ENCODE measurements around the gene ABCC11.

The ABCC11 gene

DNA sequence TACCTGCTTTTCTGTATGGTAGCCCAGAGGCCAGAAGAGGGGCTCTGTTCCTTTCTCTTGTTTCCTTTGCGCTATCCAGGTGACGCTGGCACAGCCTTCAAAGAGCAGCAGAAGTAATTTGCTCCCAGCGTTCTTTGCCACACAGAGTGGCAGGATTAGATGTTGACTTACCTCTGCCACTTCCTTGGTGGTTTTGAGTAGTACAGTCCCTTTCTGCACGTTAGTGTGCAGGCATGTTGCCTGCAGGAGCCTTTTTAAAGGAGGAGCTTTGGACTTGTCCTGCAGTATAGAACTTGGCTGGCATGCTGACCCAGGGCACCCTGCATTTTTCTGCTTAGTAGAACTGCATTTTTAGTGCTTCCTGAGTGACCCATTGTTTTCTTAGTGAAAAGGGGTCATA, at the start of gene ABCC11:
ABCC11 (minus strand) TSS at position 229 of the 400 bp plus-strand sequence. CDS start 15,618 bp downstream, outside the sequence.
- no peak for DNase-seq (ENCODE audit: low read depth)

DNA sequence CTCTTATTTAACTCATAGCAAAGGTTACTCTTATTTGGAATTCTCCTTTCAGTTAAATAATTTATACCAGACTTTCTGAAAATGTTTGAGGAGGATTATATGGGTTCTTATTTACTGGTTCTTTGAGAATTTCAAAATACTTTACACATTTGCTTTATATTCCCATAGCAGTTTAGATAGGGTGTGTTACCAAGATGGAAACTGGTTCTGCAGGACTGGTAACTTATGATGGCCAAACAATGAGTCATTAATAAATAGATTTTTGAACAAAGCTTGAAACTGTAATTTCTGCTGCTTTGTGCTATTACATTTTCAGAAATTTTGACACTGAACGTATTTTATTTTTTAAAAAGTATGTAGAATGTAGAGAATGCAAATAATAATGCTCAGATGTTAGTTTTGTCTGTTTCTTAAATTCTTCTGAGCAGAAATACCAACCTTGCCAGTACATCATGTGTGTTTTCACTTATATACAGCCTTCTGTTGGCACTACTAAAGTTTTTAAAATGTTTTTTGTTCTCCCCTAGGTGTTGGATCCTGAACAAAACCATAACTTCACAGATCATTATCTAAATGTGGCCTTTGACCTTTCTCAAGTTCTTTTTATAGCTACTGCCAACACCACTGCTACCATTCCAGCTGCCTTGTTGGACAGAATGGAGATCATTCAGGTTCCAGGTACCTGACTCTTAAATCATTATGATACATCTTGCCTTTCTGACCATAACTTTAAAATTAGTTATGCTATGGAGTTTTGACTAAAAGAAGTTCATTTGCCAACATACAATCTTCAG, 48.3 kb upstream of the ABCC11 start:
- no peak for DNase-seq (ENCODE audit: low read depth)

DNA sequence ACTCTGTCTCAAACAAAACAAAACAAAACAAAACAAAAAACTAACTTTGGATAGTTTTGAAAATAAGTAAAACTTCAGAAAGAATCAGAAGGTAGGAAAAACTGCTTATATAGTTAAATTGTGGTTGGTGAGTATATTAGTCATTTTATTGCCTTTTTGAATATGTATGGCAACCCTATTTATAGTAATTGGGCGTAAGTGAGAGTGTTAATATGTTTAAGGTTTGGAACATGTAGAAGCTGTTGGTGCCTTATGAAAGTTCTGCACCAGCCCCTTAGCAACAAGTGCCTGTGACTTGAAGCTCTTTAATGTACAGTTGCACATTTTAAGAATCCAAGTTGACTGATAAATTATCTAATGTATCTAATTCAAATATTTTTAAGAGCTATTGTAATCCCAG, 47.4 kb upstream of the ABCC11 start:
- no peak for DNase-seq (ENCODE audit: low read depth)

DNA sequence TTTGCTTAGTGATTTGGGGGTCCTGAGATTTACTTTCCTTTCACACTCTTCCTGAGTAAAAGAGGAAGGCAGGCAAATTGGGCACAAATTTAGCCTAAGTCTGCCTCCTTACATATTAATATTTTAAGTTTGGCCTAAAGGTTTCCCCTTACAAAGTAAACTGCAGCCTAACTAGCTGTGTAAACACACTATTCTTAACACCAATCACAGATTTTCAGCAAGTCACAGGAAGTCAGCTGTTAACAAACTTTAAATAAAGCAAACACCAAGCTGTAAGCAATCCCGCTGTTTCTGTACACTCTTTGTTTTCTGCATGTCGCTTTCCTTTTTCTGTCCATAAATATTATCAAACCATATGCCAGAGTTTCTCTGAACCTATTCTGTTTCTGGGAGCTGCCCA, 45.1 kb upstream of the ABCC11 start:
- DNase-seq (ENCODE audit: low read depth) = no peak

DNA sequence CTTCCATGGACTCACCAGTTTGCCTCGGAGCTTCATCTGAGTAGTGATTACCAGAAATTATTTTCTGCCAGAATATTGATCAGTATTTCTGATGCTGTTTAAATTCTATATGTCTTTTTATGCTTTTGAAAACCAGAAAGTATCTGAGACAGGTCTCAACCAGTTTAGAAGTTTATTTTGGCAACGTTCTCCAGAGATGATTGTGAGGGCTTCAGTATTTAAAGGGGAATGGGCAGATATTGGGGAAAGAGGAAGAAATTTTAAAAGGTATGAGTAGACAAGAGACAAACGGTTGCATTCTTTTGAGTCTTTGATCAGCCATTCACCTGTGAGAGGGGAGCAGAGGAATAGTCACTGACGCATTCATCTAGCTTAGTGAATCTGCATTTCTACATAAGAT, 44.4 kb upstream of the ABCC11 start:
- no peak for DNase-seq (ENCODE audit: low read depth)

DNA sequence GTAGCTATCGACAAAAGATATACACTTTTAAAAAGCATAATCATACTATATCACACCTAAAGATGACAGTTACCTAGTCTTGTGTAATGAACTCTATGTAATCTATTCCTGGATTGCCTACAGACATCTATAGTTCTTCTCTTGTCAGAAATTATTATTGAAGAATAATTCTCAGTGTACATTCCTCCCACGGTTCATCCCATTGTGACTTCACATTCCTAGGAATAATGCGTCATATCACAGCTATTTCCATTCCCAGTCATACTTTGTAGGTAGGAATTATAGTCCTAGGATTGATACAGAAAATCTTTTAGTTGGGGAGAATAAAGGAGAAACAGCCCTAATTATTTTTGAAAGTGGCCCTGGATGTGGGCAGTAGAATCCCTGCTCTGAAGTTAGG, 44.0 kb upstream of the ABCC11 start:
- DNase-seq (ENCODE audit: low read depth) = no peak

DNA sequence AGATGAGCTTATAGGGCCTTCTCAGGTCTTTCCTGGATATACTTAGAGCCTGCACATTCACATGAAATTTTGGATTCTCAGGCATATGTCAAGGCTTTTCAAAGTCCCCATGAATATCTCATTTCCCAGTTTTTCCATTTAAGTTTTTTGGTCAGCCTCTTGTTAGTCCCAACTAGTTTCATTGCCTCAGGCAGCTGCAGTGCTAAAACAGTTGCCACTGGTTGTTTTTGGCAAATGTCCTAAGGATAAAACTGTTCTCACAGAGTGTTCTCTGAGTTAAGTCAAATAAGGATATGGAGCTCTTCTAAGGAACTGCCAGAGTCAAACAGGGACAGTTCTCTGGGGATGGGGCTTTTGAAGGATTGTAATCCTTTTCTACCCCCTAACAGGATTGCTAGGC, 39.9 kb upstream of the ABCC11 start:
- DNase-seq (ENCODE audit: low read depth) = no peak

DNA sequence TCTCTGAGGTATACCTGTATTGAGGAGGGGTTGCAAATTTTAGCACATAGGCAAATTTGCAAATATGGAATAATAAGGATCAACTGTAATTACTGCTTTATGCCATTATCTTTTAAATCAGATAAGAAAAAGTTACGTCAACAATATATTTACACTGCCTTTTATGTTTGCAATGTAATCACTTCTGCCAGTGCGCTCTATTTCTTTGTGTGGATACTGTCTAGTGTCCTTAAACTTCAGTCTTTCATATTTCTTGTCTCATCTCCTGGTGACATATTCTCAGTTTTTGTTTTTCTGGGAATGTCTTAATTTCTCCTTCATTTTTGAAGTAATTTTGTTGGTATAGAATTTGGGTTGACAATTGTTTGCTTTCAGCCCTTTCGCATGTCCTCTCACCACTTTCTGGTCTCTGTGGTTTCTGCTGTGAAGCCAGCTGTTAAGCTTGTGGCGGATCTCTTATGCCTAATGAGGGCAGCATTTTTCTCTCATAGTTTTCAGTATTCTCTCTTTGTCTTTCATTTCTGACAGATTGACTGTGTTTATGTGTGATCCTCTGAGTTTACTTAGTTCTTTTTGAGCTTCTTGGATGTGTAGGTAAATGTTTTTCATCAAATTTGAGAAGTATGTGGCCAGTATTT, 37.6 kb upstream of the ABCC11 start:
- no peak for DNase-seq (ENCODE audit: low read depth)

DNA sequence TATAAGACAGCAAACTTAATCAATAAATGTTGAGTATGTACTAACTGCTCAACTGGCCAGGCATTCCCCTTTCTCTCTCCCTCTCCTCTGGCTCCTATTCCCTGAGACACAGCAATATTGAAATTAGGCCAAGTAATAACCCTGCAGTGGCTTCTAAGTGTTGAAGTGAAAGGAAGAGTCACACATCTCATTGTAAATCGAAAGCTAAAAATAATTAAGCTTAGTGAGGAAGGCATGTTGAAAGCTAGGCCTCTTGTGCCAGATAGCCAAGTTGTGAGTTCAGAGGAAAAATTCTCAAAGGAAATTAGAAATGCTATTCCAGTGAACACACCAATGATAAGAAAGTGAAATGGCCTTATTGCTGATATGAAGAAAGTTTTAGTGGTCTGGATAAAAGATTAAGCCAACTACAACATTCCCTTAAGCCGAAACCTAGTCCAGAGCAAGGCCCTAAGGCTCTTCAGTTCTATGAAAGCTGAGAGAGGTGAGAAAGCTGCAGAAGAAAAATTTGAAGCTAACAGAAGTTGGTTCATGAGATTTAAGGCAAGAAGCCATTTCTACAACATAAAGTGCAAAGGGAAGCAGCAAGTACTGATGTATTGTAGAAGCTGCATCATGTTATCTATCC, 35.4 kb upstream of the ABCC11 start:
- DNase-seq (ENCODE audit: low read depth) = no peak

DNA sequence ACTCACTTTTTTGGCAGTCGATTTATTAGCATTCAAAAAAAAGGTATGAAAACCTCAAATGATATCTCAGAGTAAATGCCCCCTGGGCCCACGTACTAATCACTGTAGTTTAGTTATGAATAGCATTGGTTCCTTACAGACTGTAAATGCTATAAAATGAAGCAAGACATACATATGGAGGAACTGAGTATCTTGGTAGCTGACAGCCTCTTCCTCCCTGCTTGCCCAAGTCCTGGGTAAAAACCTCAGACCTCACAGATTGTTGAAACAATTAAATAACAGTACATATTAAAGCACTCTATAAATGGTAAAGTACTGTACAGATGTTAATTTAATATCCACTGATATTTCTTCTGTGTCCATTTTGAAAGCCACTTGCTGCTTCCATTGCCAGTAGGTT, 33.2 kb upstream of the ABCC11 start:
- DNase-seq (ENCODE audit: low read depth) = no peak

DNA sequence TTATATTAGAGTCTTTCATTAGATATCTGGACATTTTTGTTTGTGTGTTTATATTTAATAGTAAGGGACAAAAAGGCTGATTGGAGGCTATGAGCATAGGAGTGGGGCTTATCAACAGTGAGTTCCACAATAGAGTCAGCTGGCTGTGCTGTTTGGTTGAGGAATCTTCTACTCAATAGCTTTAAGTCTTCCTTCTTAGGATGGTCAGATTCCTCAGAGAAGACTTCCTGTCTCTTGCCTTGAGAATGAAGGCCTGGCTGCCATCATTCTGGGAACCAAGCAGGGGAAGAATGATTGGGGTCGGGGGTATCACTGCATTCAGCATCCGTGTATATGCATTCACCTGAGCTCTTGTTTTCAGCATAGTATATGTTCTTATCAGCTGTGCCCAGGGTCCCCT, 31.9 kb upstream of the ABCC11 start:
- DNase-seq (ENCODE audit: low read depth) = no peak

DNA sequence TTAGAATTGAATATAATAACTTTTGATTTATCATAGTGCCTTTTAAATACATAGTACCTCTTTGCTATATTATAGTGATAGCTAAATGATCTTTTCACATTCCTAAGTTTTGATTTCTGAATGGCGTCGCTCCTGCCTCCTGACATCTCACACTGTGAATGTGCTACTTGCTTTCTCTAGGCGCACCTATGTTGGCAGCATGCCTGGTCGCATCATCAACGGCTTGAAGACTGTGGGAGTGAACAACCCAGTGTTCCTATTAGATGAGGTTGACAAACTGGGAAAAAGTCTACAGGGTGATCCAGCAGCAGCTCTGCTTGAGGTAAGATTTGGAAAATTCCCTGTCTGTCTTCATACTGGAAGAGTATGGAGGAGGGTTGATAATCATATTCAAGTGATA, 29.8 kb upstream of the ABCC11 start:
- DNase-seq (ENCODE audit: low read depth) = no peak

DNA sequence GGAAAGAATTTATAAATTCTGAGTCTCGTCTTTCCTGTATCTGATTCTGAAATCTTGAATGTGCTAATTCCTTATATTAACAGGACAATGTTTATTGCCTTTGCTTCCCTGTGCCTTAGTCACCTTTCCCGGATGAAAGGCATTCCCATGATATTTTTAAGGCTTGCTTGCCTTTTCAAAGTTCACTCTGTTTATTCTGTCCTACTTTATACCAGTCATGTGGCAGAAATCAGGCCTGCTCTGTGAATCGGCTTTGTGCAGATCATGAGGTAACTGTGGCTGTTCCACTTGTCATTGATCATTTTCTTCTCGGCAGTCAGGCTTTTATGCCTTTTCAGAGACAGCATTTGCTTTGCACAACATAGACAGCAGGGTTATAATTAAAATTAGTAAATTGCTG, 28.8 kb upstream of the ABCC11 start:
- no peak for DNase-seq (ENCODE audit: low read depth)

DNA sequence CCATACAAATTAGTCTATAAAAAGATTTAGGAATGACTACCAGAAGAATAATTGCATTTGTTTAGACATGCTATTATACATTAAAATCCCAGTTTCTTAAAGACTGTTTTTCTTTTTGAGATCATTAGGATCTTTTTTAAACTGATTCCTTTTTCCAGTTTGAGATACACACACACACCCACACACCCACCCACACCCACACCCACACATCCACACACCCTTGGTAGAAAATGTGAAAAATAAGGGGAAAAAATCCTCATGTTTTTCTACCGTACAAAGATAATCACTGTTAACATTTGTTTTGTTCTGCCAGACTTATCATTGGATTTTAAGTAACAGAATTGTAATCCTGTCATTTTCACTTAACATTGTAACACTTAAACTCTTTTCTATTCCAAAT, 27.1 kb upstream of the ABCC11 start:
- no peak for DNase-seq (ENCODE audit: low read depth)

DNA sequence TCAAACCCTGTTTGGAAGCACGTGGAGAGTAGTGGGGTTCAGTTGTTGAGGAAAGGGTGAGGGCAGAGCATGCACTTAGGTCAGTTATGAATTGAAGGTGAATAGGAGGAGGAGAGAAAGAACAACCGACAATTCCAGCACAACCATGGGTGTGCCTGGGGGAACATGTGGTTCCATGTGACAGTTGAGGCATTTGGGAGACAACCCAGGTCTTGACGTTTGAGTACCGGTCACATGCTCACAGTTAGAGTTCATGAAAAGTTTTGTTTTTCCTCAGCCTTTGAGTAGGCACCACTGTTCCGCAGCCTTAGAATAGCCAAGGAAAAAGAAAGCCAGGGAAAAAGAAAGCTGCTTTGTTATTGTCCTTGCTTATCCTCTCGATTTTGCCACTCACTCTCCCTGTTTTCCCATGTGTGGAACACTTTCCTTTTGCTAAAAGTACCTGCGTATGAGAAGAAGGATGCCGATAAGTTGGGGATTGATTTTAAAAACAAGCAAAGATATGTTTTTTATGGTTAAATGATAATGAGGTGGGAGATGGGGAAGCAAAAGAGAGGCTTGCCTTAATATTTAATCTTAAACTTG, 25.6 kb upstream of the ABCC11 start:
- no peak for DNase-seq (ENCODE audit: low read depth)

DNA sequence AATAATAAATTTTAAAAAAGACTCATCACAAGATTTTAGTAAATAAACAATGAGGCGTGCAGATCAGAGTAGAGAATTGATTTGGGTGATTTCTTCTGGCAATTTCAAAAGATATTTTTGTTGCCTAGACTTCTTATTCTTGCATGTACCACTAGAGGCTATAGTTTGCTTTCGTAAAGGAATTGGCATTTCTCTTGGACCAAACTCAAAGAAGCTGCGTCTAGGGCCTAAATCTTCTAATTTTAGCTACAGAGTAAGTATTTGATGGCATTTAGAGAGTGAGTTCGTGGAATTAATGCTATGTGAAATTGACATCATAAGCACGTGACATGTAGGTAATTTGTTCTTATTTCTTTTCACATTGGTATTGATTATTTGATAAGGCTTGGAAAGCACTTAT, 24.4 kb upstream of the ABCC11 start:
- no peak for DNase-seq (ENCODE audit: low read depth)

DNA sequence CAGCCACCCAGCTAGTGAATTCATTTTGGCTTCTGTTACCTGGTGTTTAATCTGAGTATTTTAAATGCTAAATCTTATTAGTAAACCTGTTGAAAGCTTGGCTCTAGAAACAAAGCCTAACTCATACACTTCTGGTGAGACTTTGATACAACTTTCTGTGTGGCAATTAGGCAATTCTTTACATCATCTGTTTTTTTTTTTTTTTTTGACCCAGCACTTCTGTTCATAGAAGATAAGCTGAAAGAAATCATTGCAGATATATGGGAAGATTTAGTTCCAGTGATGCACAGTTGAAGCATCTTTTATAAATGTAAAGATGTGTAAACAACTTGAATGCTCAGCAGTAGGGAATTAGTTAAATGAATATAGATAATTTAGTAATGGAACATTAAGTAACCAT, 21.7 kb upstream of the ABCC11 start:
- DNase-seq (ENCODE audit: low read depth) = no peak

DNA sequence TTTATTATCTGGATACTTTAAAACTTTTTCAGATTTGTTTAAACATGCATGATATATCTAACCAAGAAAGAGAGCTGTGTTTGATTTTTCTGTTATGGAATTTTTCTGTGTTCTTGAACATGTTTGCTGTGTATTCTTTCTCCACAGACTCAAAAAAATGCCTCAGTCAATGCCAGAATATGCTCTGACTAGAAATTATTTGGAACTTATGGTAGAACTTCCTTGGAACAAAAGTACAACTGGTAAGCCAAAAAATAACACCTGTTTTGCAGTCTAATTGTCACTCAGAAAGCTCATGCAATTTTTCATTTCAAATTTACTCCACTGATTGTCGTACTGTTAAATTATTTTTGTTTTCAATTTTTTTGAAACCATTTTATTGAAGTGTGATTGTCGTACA, 15.3 kb upstream of the ABCC11 start:
- DNase-seq (ENCODE audit: low read depth) = no peak

DNA sequence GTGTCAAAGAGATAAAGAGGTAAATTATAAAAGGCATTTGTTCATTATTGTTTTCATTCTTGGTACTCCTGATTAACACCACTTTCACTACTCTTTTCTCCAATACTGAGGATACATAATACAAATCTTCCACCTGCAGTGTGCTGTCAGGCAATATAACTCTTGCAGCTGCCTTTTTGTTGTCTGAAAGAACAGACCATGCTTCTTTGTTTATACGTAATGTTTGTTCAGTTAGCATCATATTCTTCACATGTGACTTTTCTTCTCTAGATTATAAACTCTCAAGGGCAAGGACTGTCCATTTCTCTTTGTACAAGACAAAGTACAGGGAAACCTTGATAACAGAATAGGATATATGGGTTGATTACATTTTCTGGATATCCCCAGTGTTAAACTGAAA, 14.2 kb upstream of the ABCC11 start:
- no peak for DNase-seq (ENCODE audit: low read depth)

DNA sequence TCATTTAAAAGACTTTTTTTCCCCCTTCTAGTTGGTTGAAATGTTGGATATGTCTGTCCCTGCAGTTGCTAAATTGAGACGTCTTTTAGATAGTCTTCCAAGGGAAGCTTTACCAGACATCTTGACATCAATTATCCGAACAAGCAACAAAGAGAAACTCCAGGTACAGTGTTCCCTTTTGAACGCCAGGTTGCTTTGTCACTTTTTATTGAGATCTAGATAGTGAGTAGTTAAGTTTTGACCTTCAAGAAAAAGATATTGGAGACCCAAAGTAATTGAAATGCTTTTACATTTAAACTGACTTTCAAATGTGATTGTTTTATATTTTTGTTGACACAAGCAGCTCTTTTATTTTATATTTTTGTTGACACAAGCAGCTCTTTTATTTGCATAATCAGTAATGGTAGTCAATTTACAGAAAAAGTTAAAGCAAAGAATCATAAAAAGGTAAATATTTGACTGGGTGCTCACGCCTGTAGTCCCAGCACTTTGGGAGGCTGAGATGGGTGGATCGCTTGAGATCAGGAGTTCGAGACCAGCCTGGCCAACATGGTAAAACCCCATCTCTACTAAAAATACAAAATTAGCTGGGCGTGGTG, 9.3 kb upstream of the ABCC11 start:
- no peak for DNase-seq (ENCODE audit: low read depth)

DNA sequence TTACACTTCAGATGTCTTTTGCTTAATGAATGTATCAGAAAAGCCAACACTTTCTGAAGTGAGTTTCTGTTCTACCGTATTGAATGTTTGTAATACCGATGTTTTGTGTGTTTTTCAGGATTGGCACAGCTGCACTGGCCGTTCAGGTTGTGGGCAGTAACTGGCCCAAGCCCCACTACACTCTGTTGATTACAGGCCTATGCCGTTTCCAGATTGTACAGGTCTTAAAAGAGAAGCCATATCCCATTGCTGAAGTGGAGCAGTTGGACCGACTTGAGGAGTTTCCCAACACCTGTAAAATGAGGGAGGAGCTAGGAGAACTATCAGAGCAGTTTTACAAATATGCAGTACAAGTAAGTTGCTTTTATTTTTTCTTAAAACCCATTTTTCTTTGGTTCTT, 4.7 kb upstream of the ABCC11 start:
- no peak for DNase-seq (ENCODE audit: low read depth)

DNA sequence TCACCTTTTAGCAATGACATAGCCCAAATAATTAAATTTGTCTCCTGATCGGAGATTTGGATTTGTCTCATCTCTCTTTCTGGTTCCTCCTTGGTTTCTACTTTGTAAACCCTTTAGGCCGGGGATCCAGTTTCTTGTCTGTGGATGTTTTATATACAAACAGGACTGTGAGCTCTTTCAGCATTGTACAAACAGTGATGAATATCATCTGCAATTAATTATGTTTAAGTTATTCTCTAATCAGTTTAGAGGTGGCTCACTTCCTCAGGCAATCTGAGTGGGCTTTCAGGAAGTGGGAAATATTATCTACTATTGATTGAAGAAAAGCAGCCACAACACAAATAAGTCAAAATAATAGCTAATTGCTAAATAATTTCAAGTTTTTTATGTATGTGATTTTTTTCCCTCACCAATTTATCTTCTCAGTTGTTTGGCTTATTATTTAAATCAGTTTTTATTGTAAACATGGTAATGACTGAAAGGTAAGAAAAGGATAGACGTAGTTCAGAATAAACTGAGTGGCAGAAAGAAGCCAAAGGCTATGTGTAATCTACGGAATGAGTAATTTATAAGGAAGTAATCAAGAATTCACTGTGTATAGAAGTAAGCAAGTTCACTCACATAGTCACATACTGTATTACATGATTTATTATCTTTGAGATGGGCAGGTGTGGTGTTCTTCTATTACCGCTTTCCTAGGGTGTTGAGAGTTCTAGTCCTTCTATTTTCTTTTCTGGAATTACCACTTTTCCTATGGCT, 3.4 kb upstream of the ABCC11 start:
- DNase-seq (ENCODE audit: low read depth) = no peak
